Measurements from ENCODE around the gene TCEANC2.
"Not testable (repeated sequence)": the region's sequence is repeated elsewhere in the genome, so short reads cannot be mapped to it uniquely, and the experiment has no call there.

The TCEANC2 gene

GRCh38 chr1:54052934-54053744, at the start of gene TCEANC2, which contains the start of gene TMEM59:
TSS of gene TCEANC2 (plus strand) at chr1:54053608. CDS start at chr1:54054423, 815 bp downstream.
TSS of gene TMEM59 (minus strand) at chr1:54053204. CDS start at chr1:54053188, 16 bp downstream.
- DNase-seq: peak; percentile 99

GRCh38 chr1:54003750-54004480, 49.5 kb upstream of the TCEANC2 start:
- not testable (repeated sequence) for DNase-seq

- DNase-seq: no peak
Measured at GRCh38 chr1:54004481-54005049, 48.8 kb upstream of the TCEANC2 start.

GRCh38 chr1:54006508-54006907, 46.9 kb upstream of the TCEANC2 start:
- no peak for DNase-seq

- DNase-seq: no peak
Measured at GRCh38 chr1:54007613-54008012, 45.8 kb upstream of the TCEANC2 start.

- DNase-seq: no peak
Measured at GRCh38 chr1:54008876-54009275, 44.5 kb upstream of the TCEANC2 start.

- DNase-seq: no peak
Measured at GRCh38 chr1:54009406-54009805, 44.0 kb upstream of the TCEANC2 start.

GRCh38 chr1:54010415-54011117, 42.8 kb upstream of the TCEANC2 start:
- no peak for DNase-seq

- DNase-seq: no peak
Measured at GRCh38 chr1:54011316-54012007, 41.9 kb upstream of the TCEANC2 start.

GRCh38 chr1:54012008-54012325, 41.4 kb upstream of the TCEANC2 start:
- DNase-seq: no peak

GRCh38 chr1:54012863-54013262, 40.5 kb upstream of the TCEANC2 start:
- DNase-seq: no peak

GRCh38 chr1:54013393-54014008, 39.9 kb upstream of the TCEANC2 start:
- DNase-seq: no peak

- no peak for DNase-seq
Measured at GRCh38 chr1:54014009-54014629, 39.3 kb upstream of the TCEANC2 start.

GRCh38 chr1:54016343-54017282, 36.8 kb upstream of the TCEANC2 start:
- no peak for DNase-seq

- DNase-seq: no peak
Measured at GRCh38 chr1:54017979-54018378, 35.4 kb upstream of the TCEANC2 start, which contains the start of gene LDLRAD1. TSS of gene LDLRAD1 (minus strand) at chr1:54018186. CDS start at chr1:54018112, 74 bp downstream.

- DNase-seq: no peak
Measured at GRCh38 chr1:54018635-54019034, 34.8 kb upstream of the TCEANC2 start.

GRCh38 chr1:54019562-54020176, 33.7 kb upstream of the TCEANC2 start:
- not testable (repeated sequence) for DNase-seq

- no peak for DNase-seq
Measured at GRCh38 chr1:54024358-54024757, 29.1 kb upstream of the TCEANC2 start.

GRCh38 chr1:54024811-54025210, 28.6 kb upstream of the TCEANC2 start:
- not testable (repeated sequence) for DNase-seq

- no peak for DNase-seq
Measured at GRCh38 chr1:54027848-54028247, 25.6 kb upstream of the TCEANC2 start.

All from NCI-H446 treated with DMSO at 0.1 percent for 48 hours (cell line).